ENCODE measurements around the gene DLG1. TPM values are rescaled to one million over a fixed set of nuclear protein-coding genes. Genes with fewer than 3 reads are reported as not detected.

Gene DLG1
- total and polyA plus RNA-seq, 4 experiments from 2014 or later: 21.4 to 92.1 (median 61.2) TPM

DNA sequence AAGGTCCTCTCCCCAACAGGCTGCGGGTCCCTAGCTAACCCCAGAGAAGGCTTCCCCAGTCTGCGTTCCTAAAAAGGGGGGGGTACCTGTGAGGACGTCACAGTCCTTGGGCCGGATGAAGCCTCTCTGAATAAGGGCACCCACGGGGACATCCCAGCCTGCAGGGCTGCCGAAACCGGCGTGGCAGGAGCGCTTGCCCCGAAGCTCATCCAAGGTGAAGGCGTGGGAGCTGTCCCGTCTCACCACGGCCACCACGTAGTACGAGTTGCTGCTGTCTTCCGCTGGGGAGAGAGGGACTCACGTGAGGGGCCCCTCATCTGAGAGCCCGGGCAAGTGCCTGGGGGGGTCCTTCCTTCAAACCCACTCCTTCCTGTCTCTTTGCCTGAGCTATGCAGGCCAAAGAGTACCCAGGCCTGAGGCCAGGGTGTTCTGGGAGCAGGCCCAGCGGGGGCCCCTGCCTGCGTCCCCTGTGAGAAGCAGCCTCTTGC is 288.8 kb downstream of the DLG1 start:
- no peak for DNase-seq
- Mint-ChIP-seq H3K27ac (no peak overlapping the region), H3K9me3 (no peaks in the 10 kb centered on the region), H3K36me3 (no peaks in the 10 kb centered on the region), H3K27me3 (no peaks in the 10 kb centered on the region), H3K4me3 (no peak overlapping the region), H3K4me1 (peaks cover 0 to 2% (median under 1%) of the 10 kb centered on the region in 4 donors)
- Histone ChIP-seq H3K9me3 (ENCODE audit: control insufficient read depth in 1 of 2, low read length in 2 of 2) (no peaks in the 10 kb centered on the region), H3K4me1 (ENCODE audit: insufficient read depth, low read length) (no peaks in the 10 kb centered on the region), H3K27ac (ENCODE audit: low read depth, low read length) (no peak overlapping the region), H3K27me3 (ENCODE audit: insufficient read depth, low read length) (no peaks in the 10 kb centered on the region), H3K4me3 (ENCODE audit: low read length in 2 of 2) (no peak overlapping the region), H3K36me3 (ENCODE audit: insufficient read depth, low read length) (no peaks in the 10 kb centered on the region)
- ChIA-PET CTCF (ENCODE audit: partially characterized antibody) (interaction anchor here (1.0 kb wide), 1 partner anchor 20 kb away, joined by 3 read pairs; the partner anchor contains the start of gene MELTF), POLR2A (ENCODE audit: partially characterized antibody) (no interaction called here)
- intact Hi-C loops (cut with micrococcal nuclease): no loop called here

DNA sequence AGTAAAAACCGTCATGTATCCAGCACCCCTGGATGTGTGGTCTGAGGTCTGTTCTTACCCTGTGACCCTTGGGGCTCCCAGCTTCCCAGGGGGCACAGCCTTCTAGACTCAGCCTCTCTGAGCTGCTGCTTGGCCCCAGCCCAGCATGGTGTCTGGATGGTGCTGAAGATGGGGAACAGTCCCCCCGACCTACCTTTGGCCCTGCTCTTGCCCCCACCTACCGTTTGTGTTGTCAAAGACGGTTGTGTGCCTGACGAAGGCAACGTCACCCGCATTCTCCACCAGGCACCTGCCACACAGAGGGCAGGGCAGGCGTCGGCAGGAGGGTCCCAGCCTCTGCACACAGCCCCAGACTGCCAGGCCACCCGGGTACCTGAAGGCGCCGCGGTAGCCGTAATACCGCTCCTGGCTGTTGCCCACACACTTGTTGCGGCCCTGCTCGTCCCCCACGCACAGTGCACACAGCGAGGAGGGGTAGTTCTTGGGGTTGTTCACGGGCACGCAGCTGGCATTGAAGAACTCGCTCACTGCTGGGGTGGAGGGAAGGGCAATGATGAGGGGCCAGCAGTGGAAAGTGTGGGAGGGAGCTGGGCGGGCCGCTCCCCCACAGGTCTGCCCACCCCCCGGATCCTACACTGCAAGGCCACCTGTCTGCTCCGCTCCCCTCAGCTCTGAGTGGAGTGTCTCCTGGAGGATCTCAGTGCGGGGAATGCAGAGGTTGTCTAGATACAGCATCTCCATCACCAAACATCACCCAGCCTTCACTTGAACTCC is 289.8 kb downstream of the DLG1 start:
- Histone ChIP-seq H3K36me3 (ENCODE audit: insufficient read depth, low read length) (no peaks in the 10 kb centered on the region), H3K4me3 (ENCODE audit: low read length in 2 of 2) (no peak overlapping the region), H3K27me3 (ENCODE audit: insufficient read depth, low read length) (no peaks in the 10 kb centered on the region), H3K4me1 (ENCODE audit: insufficient read depth, low read length) (peaks cover 7% of the 10 kb centered on the region), H3K27ac (ENCODE audit: low read depth, low read length) (no peak overlapping the region), H3K9me3 (ENCODE audit: control insufficient read depth in 1 of 2, low read length in 2 of 2) (no peaks in the 10 kb centered on the region)
- Mint-ChIP-seq H3K9me3 (no peaks in the 10 kb centered on the region), H3K36me3 (no peaks in the 10 kb centered on the region), H3K27me3 (no peaks in the 10 kb centered on the region), H3K4me1 (peaks cover 2 to 10% (median 5%) of the 10 kb centered on the region in 4 donors), H3K4me3 (no peak overlapping the region), H3K27ac (no peak overlapping the region)
- ChIA-PET CTCF (ENCODE audit: partially characterized antibody) (interaction anchor here (1.0 kb wide), 1 partner anchor 21 kb away, joined by 3 read pairs; the partner anchor contains the start of gene MELTF), POLR2A (ENCODE audit: partially characterized antibody) (no interaction called here)
- DNase-seq: no peak
- intact Hi-C loops (cut with micrococcal nuclease): no loop called here

DNA sequence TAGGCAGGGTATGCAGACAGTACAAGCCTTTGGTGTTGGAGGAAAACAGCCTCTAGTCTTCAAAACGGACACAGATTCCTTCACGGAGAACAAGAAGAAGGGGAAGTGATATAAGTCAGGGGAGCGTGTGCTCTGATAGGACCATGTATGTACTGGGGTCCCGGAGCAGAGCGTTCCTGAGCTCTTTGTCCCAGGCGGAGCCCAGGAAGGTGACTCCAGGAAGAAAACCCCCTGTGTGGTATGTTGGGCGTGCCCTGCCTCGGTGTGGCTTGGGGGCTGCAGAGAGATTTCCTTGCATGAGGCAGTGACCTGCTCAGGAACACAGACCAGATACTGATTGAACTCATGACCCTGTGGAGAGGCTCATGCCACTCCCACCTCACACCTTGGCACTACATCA is 290.5 kb downstream of the DLG1 start:
- ChIA-PET POLR2A (ENCODE audit: partially characterized antibody) (no interaction called here), CTCF (ENCODE audit: partially characterized antibody) (no interaction called here)
- DNase-seq: no peak

DNA sequence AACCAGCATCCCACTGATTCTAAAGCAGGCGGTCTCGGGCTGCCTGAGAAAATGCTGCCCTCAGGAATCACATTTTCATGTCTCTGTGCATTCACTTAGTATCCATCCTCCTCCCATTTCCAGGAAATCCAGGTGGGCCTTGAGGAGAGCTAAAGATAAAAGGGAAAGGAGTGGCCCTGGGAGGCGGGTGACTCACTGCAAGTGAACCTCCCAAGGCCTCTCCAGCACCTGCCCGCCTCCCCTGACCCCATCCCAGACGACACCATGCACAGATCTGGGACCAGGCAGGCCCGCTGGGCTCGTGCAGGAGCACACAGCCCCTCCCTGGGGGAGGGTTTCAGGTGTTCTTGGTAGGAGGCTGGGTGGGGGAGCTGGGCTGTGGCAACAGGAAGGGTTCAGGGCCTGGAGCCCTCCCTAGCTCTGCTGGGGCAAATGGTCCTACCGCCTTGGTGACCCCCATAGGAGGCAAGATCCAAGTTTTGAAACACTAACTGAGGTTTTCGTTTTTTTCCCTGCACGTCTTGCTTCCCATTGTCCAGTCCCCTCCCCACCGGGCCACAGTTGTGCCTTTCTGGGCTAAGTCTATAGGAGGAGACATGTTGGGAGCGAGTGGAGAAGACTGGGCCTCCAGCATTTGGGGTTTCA is 291.0 kb downstream of the DLG1 start:
- Mint-ChIP-seq H3K9me3 (peaks cover 0 to 1% (median 0%) of the 10 kb centered on the region in 8 donors), H3K36me3 (no peaks in the 10 kb centered on the region), H3K4me3 (no peak overlapping the region), H3K4me1 (peaks cover 2 to 10% (median 5%) of the 10 kb centered on the region in 4 donors), H3K27me3 (no peaks in the 10 kb centered on the region), H3K27ac (no peak overlapping the region)
- no peak for DNase-seq
- H3K4me3 ChIP-seq (ENCODE audit: low read length in 2 of 2): no peak overlapping the region
- ChIA-PET CTCF (ENCODE audit: partially characterized antibody) (no interaction called here), POLR2A (ENCODE audit: partially characterized antibody) (no interaction called here)
- no peaks in the 10 kb centered on the region for H3K9me3 ChIP-seq (ENCODE audit: control insufficient read depth in 1 of 2, low read length in 2 of 2)
- intact Hi-C loops (cut with micrococcal nuclease): no loop called here
- no peak overlapping the region for H3K27ac ChIP-seq (ENCODE audit: low read depth, low read length)
- H3K27me3 ChIP-seq (ENCODE audit: insufficient read depth, low read length): no peaks in the 10 kb centered on the region
- H3K4me1 ChIP-seq (ENCODE audit: insufficient read depth, low read length): peaks cover 9% of the 10 kb centered on the region
- no peaks in the 10 kb centered on the region for H3K36me3 ChIP-seq (ENCODE audit: insufficient read depth, low read length)

More for the DNA sequence above, 290.5 kb downstream of the DLG1 start:
- no peak overlapping the region for H3K27ac ChIP-seq (ENCODE audit: low read depth, low read length)
- Mint-ChIP-seq H3K9me3 (peaks cover 0 to 1% (median 0%) of the 10 kb centered on the region in 8 donors), H3K36me3 (no peaks in the 10 kb centered on the region), H3K4me1 (peaks cover 2 to 10% (median 5%) of the 10 kb centered on the region in 4 donors), H3K4me3 (no peak overlapping the region), H3K27me3 (no peaks in the 10 kb centered on the region), H3K27ac (no peak overlapping the region)
- H3K36me3 ChIP-seq (ENCODE audit: insufficient read depth, low read length): no peaks in the 10 kb centered on the region
- no peak overlapping the region for H3K4me3 ChIP-seq (ENCODE audit: low read length in 2 of 2)
- peaks cover 9% of the 10 kb centered on the region for H3K4me1 ChIP-seq (ENCODE audit: insufficient read depth, low read length)
- no peaks in the 10 kb centered on the region for H3K9me3 ChIP-seq (ENCODE audit: control insufficient read depth in 1 of 2, low read length in 2 of 2)
- intact Hi-C loops (cut with micrococcal nuclease): no loop called here
- no peaks in the 10 kb centered on the region for H3K27me3 ChIP-seq (ENCODE audit: insufficient read depth, low read length)

DNA sequence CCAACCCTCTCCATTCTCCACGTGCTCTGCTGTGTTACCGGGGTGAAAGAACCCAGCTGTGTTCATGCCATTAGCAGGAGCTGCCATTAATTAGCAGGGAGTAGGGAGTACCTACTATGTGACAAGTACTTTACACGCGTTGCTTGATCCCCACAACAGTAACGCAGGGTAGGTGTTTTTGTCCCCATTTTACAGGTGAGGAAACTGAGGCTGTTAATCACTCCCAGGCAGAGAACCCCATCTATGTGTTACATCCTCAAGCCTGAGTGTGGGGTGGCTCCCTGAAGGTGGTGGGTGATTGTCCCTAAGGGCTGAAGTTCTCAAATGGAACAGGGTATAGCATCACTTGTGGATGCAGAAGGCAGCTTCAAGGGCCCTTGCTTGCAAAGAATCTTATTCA is 291.6 kb downstream of the DLG1 start:
- ChIA-PET POLR2A (ENCODE audit: partially characterized antibody) (no interaction called here), CTCF (ENCODE audit: partially characterized antibody) (no interaction called here)
- Histone ChIP-seq H3K9me3 (ENCODE audit: control insufficient read depth in 1 of 2, low read length in 2 of 2) (no peaks in the 10 kb centered on the region), H3K27me3 (ENCODE audit: insufficient read depth, low read length) (no peaks in the 10 kb centered on the region), H3K36me3 (ENCODE audit: insufficient read depth, low read length) (no peaks in the 10 kb centered on the region), H3K27ac (ENCODE audit: low read depth, low read length) (no peak overlapping the region), H3K4me3 (ENCODE audit: low read length in 2 of 2) (no peak overlapping the region), H3K4me1 (ENCODE audit: insufficient read depth, low read length) (peaks cover 9% of the 10 kb centered on the region)
- H3K4me1 Mint-ChIP-seq: peaks cover 2 to 10% (median 5%) of the 10 kb centered on the region in 4 donors
- no peak overlapping the region for H3K4me3 Mint-ChIP-seq
- no peak overlapping the region for H3K27ac Mint-ChIP-seq
- peaks cover 0 to 1% (median 0%) of the 10 kb centered on the region in 8 donors for H3K9me3 Mint-ChIP-seq
- H3K36me3 Mint-ChIP-seq: no peaks in the 10 kb centered on the region
- intact Hi-C loops (cut with micrococcal nuclease): no loop called here
- no peak for DNase-seq
- H3K27me3 Mint-ChIP-seq: no peaks in the 10 kb centered on the region

DNA sequence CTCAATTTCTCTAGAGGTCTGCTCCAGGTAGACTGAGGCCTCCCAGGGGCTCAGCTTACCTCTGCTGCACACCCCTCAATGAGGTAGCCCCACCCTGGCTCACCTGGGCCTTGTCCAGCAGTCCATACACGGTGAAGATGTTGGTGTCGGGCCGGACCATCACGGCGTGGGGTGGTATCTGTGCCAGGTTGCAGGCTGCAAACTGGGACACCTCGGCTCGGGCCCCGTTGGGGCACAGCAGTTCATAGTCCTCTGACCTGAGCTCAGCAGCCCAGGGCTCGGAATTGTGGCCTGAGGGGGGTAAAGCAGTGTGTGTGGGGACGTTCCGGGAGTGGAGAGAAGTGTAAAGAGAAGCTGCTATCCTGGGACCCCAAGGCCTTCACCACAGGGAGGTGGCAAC is 292.0 kb downstream of the DLG1 start:
- DNase-seq: no peak
- H3K36me3 Mint-ChIP-seq: no peaks in the 10 kb centered on the region
- no peak overlapping the region for H3K27ac Mint-ChIP-seq
- no peaks in the 10 kb centered on the region for H3K27me3 ChIP-seq (ENCODE audit: insufficient read depth, low read length)
- intact Hi-C loops (cut with micrococcal nuclease): no loop called here
- peaks cover 9% of the 10 kb centered on the region for H3K4me1 ChIP-seq (ENCODE audit: insufficient read depth, low read length)
- no peaks in the 10 kb centered on the region for H3K9me3 ChIP-seq (ENCODE audit: control insufficient read depth in 1 of 2, low read length in 2 of 2)
- peaks cover 5 to 15% (median 8%) of the 10 kb centered on the region in 4 donors for H3K4me1 Mint-ChIP-seq
- no peak overlapping the region for H3K4me3 ChIP-seq (ENCODE audit: low read length in 2 of 2)
- no peaks in the 10 kb centered on the region for H3K36me3 ChIP-seq (ENCODE audit: insufficient read depth, low read length)
- H3K27ac ChIP-seq (ENCODE audit: low read depth, low read length): no peak overlapping the region
- CTCF ChIA-PET (ENCODE audit: partially characterized antibody): no interaction called here
- H3K4me3 Mint-ChIP-seq: no peak overlapping the region
- POLR2A ChIA-PET (ENCODE audit: partially characterized antibody): no interaction called here
- H3K9me3 Mint-ChIP-seq: peaks cover 0 to 3% (median 0%) of the 10 kb centered on the region in 8 donors
- H3K27me3 Mint-ChIP-seq: no peaks in the 10 kb centered on the region

All from CD4-positive, alpha-beta memory T cell (primary cell).